GM12878 (cell line): ENCODE data around the gene BBX. TPM values are rescaled to one million over a fixed set of nuclear protein-coding genes. Genes with fewer than 3 reads are reported as not detected.

Experiments
- ATAC-seq: fragments of 200-7000 bp; cut with Tn5 transposase; 3 replicates; pipeline ENCODE4 v1.9.1; 2020; ENCODE audit warnings: mild to moderate bottlenecking, moderate library complexity
- BruUV-seq: library from RNA; stranded (reverse); fragments of 400-500 nt; replicated peaks from 2 replicates; lab custom pipeline; 2021; lab: Mats Ljungman, UMichigan
- CTCF ChIA-PET: fragments of 300-600 bp; sonication (Branson Sonifier 250); formaldehyde crosslinking; extraction: SDS; loops from one replicate; lab custom pipeline; 2021; ENCODE audit warnings: inconsistent platforms; lab: Yijun Ruan, JAX
- POLR2A ChIA-PET: fragments of 350-600 bp; formaldehyde crosslinking; extraction: SDS; loops from one replicate; lab custom pipeline; 2021; ENCODE audit warnings: inconsistent platforms; lab: Charles Lee
- RAD21 ChIA-PET: fragments of 300-600 bp; sonication (Branson Sonifier 250); formaldehyde crosslinking; loops from one replicate; lab custom pipeline; 2023; ENCODE audit warnings: antibody characterized with exemption; ENCODE audit not compliant: unreplicated experiment; lab: Charles Lee
- SMC1A ChIA-PET: fragments of 300-600 bp; sonication (Branson Sonifier 250); formaldehyde crosslinking; loops from one replicate; lab custom pipeline; 2023; ENCODE audit not compliant: unreplicated experiment, uncharacterized antibody; lab: Charles Lee
- DNase-seq: peaks from one replicate; pipeline ENCODE4 v3.0.0-alpha.2; 2011; ENCODE audit warnings: low read depth, low spot score
- FAIRE-seq: peaks from 3 replicates; lab custom pipeline; 2011; peaks lifted over from hg19 to GRCh38; lab: Jason Lieb, UNC
- H2AFZ ChIP-seq: 2 replicates; pipeline ENCODE4 v1.6.0; 2011; ENCODE audit warnings: low read depth, low read length, control low read depth; ENCODE audit not compliant: control insufficient read depth
- H3K27ac ChIP-seq: 2 replicates; pipeline ENCODE4 v1.5.1; 2011; ENCODE audit warnings: control low read depth; ENCODE audit not compliant: control insufficient read depth, insufficient read depth
- H3K27me3 ChIP-seq, 2 experiments: replicated peaks in 1 of 2; 2 replicates each; pipeline versions ENCODE4 v1.6.0 to v1.6.1; 2011; ENCODE audit warnings: low read length in 1 of 2; ENCODE audit not compliant: control insufficient read depth in 2 of 2, insufficient read depth in 2 of 2
- H3K36me3 ChIP-seq, 2 experiments: 2 replicates each; pipeline ENCODE4 v1.5.1; 2011; ENCODE audit warnings: low read length in 1 of 2; ENCODE audit not compliant: control insufficient read depth in 2 of 2, insufficient read depth in 2 of 2
- H3K4me1 ChIP-seq: 2 replicates; pipeline ENCODE4 v1.6.1; 2011; ENCODE audit warnings: mild to moderate bottlenecking, low read length, moderate library complexity, mixed read lengths; ENCODE audit not compliant: control insufficient read depth, insufficient read depth
- H3K4me2 ChIP-seq: 2 replicates; pipeline ENCODE4 v1.6.0; 2011; ENCODE audit warnings: control low read depth; ENCODE audit not compliant: control insufficient read depth, insufficient read depth
- H3K4me3 ChIP-seq: fragments of 200-600 bp; sonication (generic); 2 replicates; pipeline ENCODE4 v1.5.1; 2016
- H3K79me2 ChIP-seq: 2 replicates; pipeline ENCODE4 v1.6.0; 2011; ENCODE audit warnings: low read length; ENCODE audit not compliant: control insufficient read depth, insufficient read depth
- H3K9ac ChIP-seq: 2 replicates; pipeline ENCODE4 v1.8.0; 2011; ENCODE audit warnings: low read length, control low read depth, mixed read lengths; ENCODE audit not compliant: control insufficient read depth, insufficient read depth
- H3K9me3 ChIP-seq: replicated peaks from 3 replicates; pipeline ENCODE4 v1.5.1; 2011; ENCODE audit warnings: mild to moderate bottlenecking, low read length; ENCODE audit not compliant: control insufficient read depth, insufficient read depth
- H4K20me1 ChIP-seq: 2 replicates; pipeline ENCODE4 v1.6.0; 2011; ENCODE audit not compliant: control insufficient read depth, insufficient read depth
- BCL3 ChIP-seq: IDR thresholded peaks from 2 replicates; pipeline ENCODE4 v1.6.1; 2011; ENCODE audit warnings: borderline replicate concordance, low read depth, mild to moderate bottlenecking, moderate library complexity, low read length; ENCODE audit not compliant: insufficient read depth, poor library complexity, severe bottlenecking
- CBFB ChIP-seq: IDR thresholded peaks from 2 replicates; pipeline ENCODE4 v1.6.1; 2016; ENCODE audit warnings: antibody characterized with exemption, low read depth
- CEBPB ChIP-seq, 2 experiments: fragments of 150-350 bp in 1 of 2; IDR thresholded peaks; 2 replicates each; pipeline ENCODE4 v1.6.1; 2012 to 2014; ENCODE audit warnings: low read depth in 2 of 2, low read length in 2 of 2, borderline replicate concordance in 1 of 2, inconsistent platforms in 1 of 2
- EED ChIP-seq: sonication (generic); IDR thresholded peaks from 2 replicates; pipeline ENCODE4 v1.6.1; 2016; ENCODE audit warnings: antibody characterized with exemption, low read depth
- IKZF1 ChIP-seq: fragments of 450-650 bp; conservative IDR thresholded peaks from 2 replicates; pipeline ENCODE4 v1.6.1; 2017; ENCODE audit warnings: antibody characterized with exemption, mild to moderate bottlenecking
- IKZF2 ChIP-seq, 2 experiments: fragments of 450-650 bp; IDR thresholded peaks; 2 replicates each; pipeline ENCODE4 v1.6.1; 2017; ENCODE audit warnings: mild to moderate bottlenecking in 2 of 2, moderate library complexity in 2 of 2
- RAD21 ChIP-seq: IDR thresholded peaks from 2 replicates; pipeline ENCODE4 v1.6.1; 2011; ENCODE audit warnings: mild to moderate bottlenecking, low read depth, low read length, moderate library complexity; ENCODE audit not compliant: insufficient read depth
- RBBP5 ChIP-seq: fragments of 200-600 bp; sonication (generic); conservative IDR thresholded peaks from 2 replicates; pipeline ENCODE4 v1.6.1; 2016
- SMAD1 ChIP-seq: fragments of 450-650 bp; IDR thresholded peaks from 2 replicates; pipeline ENCODE4 v1.6.1; 2018; ENCODE audit warnings: mild to moderate bottlenecking, low read depth; ENCODE audit not compliant: partially characterized antibody
- TAF1 ChIP-seq: IDR thresholded peaks from 2 replicates; pipeline ENCODE4 v1.6.1; 2011; ENCODE audit warnings: mild to moderate bottlenecking, low read depth, low read length, borderline replicate concordance
- TARDBP ChIP-seq: IDR thresholded peaks from 2 replicates; pipeline ENCODE4 v1.6.1; 2016; ENCODE audit warnings: borderline replicate concordance
- TCF12 ChIP-seq: IDR thresholded peaks from 2 replicates; pipeline ENCODE4 v1.6.1; 2011; ENCODE audit warnings: low read depth, mild to moderate bottlenecking, low read length
- USF1 ChIP-seq: IDR thresholded peaks from 2 replicates; pipeline ENCODE4 v1.6.1; 2011; ENCODE audit warnings: borderline replicate concordance, low read depth, mild to moderate bottlenecking, moderate library complexity, mixed read lengths, low read length; ENCODE audit not compliant: insufficient read depth; ENCODE audit errors: extremely low read length
- ZBTB4 ChIP-seq: fragments of 450-650 bp; formaldehyde crosslinking; IDR thresholded peaks from 2 replicates; pipeline ENCODE4 v1.4.0; 2022; ENCODE audit warnings: mild to moderate bottlenecking, moderate library complexity
- ZNF384 ChIP-seq: IDR thresholded peaks from 2 replicates; pipeline ENCODE4 v1.6.1; 2012; ENCODE audit warnings: low read depth, mild to moderate bottlenecking, low read length, improper control_type of control experiment, borderline replicate concordance
- WGBS: methylation state at CpG from one replicate; pipeline ENCODE4 v1.1.6; 2016; ENCODE audit warnings: low lambda C conversion rate; ENCODE audit not compliant: insufficient replicate concordance, insufficient coverage; ENCODE audit errors: missing lambda C conversion rate; 5-methylcytosine and 5-hydroxymethylcytosine counted together
- in situ Hi-C: fragments of 300-500 bp; cut with MboI; formaldehyde crosslinking; loops from 9 replicates; pipeline ENCODE4 v1.14.3; 2018; ENCODE audit warnings: mixed read lengths
- intact Hi-C: fragments of 100-400 bp; cut with micrococcal nuclease; formaldehyde crosslinking; loops from one replicate; pipeline ENCODE4 v1.14.2; 2022; ENCODE audit not compliant: unreplicated experiment
- polyA plus RNA-seq, 11 experiments: library from polyadenylated mRNA; depleted of rRNA in 4 of 11; unstranded in 6 of 11; stranded (reverse) in 5 of 11; fragments of >200 nt; fragmentation: Nextera tagmentation in 4 of 11; fragmentation: Illumina TruSeq in 1 of 11; extraction: Ambion mirVana in 4 of 11; extraction: Trizol in 1 of 11; gene quantifications; 1 replicate in 1 of 11; 2 replicates in 10 of 11; pipeline versions ENCODE4 v1.2.1 to v1.2.3, GENCODE V29; 2011 to 2016; ENCODE audit warnings: inconsistent platforms in 2 of 11, missing spikeins in 2 of 11, low read depth in 1 of 11
- total RNA-seq, 4 experiments: library from RNA; depleted of rRNA in 3 of 4; stranded (reverse); fragments of >200 nt in 3 of 4; fragmentation: Illumina TruSeq in 1 of 4; extraction: Trizol in 1 of 4; gene quantifications; 2 replicates each; pipeline versions ENCODE4 v1.2.1 to v1.2.3, GENCODE V29; 2013 to 2021
- TF ChIP-seq, protein P1 (sequence below): fragments of 450-650 bp; IDR thresholded peaks from 2 replicates; pipeline ENCODE4 v1.6.1; 2016; ENCODE audit warnings: mild to moderate bottlenecking

Gene BBX
- total and polyA plus RNA-seq, 10 of the 15 experiments (the other 5 are each of a cell fraction or from before 2014, with no cell fraction given): 13.3 to 38.5 (median 32.0) TPM

DNA sequence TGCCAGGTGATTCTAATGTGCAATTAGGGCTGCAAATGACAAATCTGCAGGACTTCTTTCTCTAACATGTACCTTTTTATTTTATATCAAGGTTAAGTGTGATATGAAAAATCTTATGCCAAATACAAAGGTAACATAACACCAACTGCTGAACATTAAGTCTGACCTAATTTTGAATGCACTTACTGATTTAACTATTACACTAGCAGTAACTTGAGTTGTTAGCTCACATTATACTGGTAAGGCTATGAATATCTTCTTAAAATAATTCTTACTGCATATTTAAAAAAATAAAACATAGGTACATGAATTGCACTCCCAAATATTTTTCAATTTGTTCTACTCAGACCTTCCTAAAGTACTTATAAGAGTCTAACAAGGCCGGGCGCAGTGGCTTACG, 308.8 kb downstream of the BBX start (continued):
- TF ChIP-seq CEBPB (IDR thresholded peaks at IDR 0.05; ENCODE audit: borderline replicate concordance in 1 of 2, low read depth in 2 of 2, low read length in 2 of 2) (no peak), ZBTB4 (no peak), RBBP5 (no peak)

DNA sequence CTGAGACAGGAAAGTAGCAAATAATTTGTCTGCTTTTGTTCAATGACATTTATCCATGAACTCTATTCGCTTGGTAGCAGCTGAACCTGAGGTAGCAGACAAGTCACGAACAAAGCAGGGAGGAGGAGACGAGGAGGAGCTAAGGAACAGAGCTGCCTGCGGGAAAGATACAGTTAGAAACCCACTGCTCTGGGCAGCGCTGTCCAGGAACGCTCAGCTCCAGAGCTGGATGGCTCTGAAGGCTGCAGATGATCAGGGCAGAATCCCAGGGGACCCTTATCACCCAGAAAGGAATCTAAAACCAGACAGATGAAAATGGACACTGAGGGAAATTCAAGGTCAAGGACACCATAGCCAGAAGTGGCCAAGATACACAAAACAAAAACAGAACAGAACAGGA, 310.3 kb downstream of the BBX start:
- in situ Hi-C loops: no loop called here
- RAD21 ChIA-PET: no interaction called here
- DNase-seq (no peak), ATAC-seq (no peak), FAIRE-seq (no peak)
- Histone ChIP-seq H3K4me2 (no peak overlapping the region), H3K4me1 (no peaks in the 10 kb centered on the region), H2AFZ (no peak overlapping the region), H4K20me1 (no peaks in the 10 kb centered on the region), H3K36me3 (no peaks in the 10 kb centered on the region), H3K27ac (no peak overlapping the region), H3K9ac (no peak overlapping the region), H3K4me3 (no peak overlapping the region), H3K27me3 (no peaks in the 10 kb centered on the region), H3K9me3 (no peaks in the 10 kb centered on the region), H3K79me2 (no peaks in the 10 kb centered on the region)
- no TSS peak for BruUV-seq
- CTCF ChIA-PET: interaction anchor here (1.0 to 2.1 kb wide), 3 partner anchors 12 to 80 kb away, joined by 3 to 6 read pairs (median 4); no protein-coding TSS in a partner anchor
- intact Hi-C loops: no loop called here
- WGBS: 60% methylated on average over 6 of the region's 6 CpGs
- POLR2A ChIA-PET: interaction anchor here (1.5 kb wide), 1 partner anchor 19 kb away, joined by 3 read pairs; no protein-coding TSS in a partner anchor
- SMC1A ChIA-PET: interaction anchor here (0.9 to 1.2 kb wide), 3 partner anchors 13 to 94 kb away, joined by 3 to 6 read pairs (median 4); no protein-coding TSS in a partner anchor
- no peak for TF ChIP-seq TARDBP
- TF ChIP-seq IKZF1: no peak
- TF ChIP-seq, protein P1, sequence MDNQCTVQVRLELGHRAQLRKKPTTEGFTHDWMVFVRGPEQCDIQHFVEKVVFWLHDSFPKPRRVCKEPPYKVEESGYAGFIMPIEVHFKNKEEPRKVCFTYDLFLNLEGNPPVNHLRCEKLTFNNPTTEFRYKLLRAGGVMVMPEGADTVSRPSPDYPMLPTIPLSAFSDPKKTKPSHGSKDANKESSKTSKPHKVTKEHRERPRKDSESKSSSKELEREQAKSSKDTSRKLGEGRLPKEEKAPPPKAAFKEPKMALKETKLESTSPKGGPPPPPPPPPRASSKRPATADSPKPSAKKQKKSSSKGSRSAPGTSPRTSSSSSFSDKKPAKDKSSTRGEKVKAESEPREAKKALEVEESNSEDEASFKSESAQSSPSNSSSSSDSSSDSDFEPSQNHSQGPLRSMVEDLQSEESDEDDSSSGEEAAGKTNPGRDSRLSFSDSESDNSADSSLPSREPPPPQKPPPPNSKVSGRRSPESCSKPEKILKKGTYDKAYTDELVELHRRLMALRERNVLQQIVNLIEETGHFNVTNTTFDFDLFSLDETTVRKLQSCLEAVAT: no peak
- TF ChIP-seq TCF12: no peak
- TF ChIP-seq TAF1: no peak
- no peak for TF ChIP-seq RAD21
- no peak for TF ChIP-seq BCL3
- no peak for TF ChIP-seq IKZF2 (IDR thresholded peaks at IDR 0.05)
- no peak for TF ChIP-seq CBFB
- TF ChIP-seq USF1: no peak
- no peak for TF ChIP-seq ZNF384
- no peak for TF ChIP-seq EED
- no peak for TF ChIP-seq SMAD1
